ENCODE measurements around the gene TRIM3. TPM values are rescaled to one million over a fixed set of nuclear protein-coding genes. Genes with fewer than 3 reads are reported as not detected.

The TRIM3 gene
- total and polyA plus RNA-seq, 12 donors = 6.6 to 23.8 (median 10.4) TPM

DNA sequence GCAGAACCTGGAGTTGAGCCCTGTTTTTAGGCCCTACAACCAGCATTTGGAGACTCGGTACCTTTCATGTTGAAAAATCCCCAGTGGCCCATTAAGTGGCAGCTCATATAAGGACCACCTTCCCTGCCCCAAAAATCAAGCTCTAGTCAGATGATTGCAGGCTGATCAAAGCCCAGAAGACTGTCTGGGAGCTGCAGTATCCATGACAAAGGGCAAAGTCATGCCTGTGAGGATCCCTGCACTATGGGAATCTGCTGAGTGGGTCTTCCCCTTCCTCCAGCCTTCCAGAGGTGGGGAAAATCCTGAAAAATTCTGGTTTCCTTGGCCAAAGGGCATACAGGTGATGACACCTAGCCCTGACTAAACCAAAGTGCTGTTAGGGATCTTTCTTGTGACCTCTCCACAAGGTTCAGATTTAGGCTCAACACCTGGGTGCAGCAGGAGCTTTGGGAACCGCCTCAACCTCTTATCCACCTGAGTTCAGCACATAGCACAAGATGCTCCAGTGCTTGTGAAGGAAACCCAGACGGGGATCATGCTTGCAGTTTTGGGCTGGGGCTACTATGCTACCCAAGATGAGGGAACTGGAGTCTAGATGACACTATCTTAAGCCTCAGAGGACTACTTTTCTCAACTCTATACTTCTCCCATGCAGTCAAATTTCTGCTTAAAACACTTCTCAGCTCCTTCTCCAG lies 1.2 kb upstream of the TRIM3 start:
- 71 to 74% (median 73%) methylated on average over 3 of the region's 3 CpGs for WGBS, 4 donors
- Histone ChIP-seq H3K36me3 (replicated peaks in 1 of 2) (peaks cover 0 to 26% of the 10 kb centered on the region in 2 donors), H3K9me3 (replicated peaks in 1 of 3) (no peaks in the 10 kb centered on the region), H3K4me1 (replicated peaks in 1 of 2) (peaks cover 10 to 18% of the 10 kb centered on the region in 2 donors), H3K27me3 (no peaks in the 10 kb centered on the region), H3K27ac (peak overlapping the region in 3 of 5 donors; percentile 95 to 97 (median 95)), H3K4me3 (no peak overlapping the region)
- TF ChIP-seq CTCF (IDR thresholded peaks at IDR 0.05) = no peak
- DNase-seq = no peak
- intact Hi-C loops (cut with DNase I) = no loop called here

- no peaks in the 10 kb centered on the region for H3K27me3 ChIP-seq
- intact Hi-C loops (cut with DNase I) = no loop called here
- peak overlapping the region in 2 of 4 donors; percentile 63 to 92 for H3K4me3 ChIP-seq
- no peaks in the 10 kb centered on the region for H3K9me3 ChIP-seq (replicated peaks in 1 of 3)
- H3K36me3 ChIP-seq (replicated peaks in 1 of 2) = peaks cover 0 to 26% of the 10 kb centered on the region in 2 donors
- H3K4me1 ChIP-seq (replicated peaks in 1 of 2) = peaks cover 5 to 14% of the 10 kb centered on the region in 2 donors
- DNase-seq = no peak
- TF ChIP-seq CTCF (IDR thresholded peaks at IDR 0.05) (no peak), POLR2A (IDR thresholded peaks at IDR 0.05) (no peak)
- WGBS, 4 donors = 24 to 37% (median 32%) methylated on average over 6 to 7 of the region's 7 CpGs
- H3K27ac ChIP-seq = peak overlapping the region; percentile 84 to 97 (median 95)
These were observed 662 bp upstream of the TRIM3 start for GRCh38 chr11:6474413-6474792.

DNA sequence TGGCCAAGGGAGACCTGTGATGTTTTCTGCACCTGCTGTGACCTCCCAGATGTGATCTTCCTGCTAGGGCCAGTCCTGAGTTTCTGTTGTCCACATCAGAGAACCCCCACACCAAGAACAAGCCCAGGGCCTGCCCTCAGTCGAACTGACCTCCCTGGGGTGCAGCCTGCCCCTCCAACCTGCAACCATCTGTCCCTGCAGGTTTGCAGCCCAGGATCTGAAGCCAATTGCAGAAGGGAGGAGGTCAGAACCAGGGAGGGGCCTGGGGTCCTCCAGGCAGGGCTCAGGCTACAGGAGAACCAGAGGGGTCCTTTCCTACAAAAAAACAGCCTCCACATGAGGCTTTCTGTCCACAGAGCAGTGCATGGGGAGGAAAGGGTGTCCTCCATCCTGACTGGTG lies 807 bp downstream of the TRIM3 start:
- Histone ChIP-seq H3K27me3 (no peaks in the 10 kb centered on the region), H3K9me3 (replicated peaks in 1 of 3) (no peaks in the 10 kb centered on the region), H3K27ac (peak overlapping the region in 1 of 5 donors; percentile 97), H3K4me3 (peak overlapping the region in 2 of 4 donors; percentile 75 to 92), H3K36me3 (replicated peaks in 1 of 2) (peaks cover 0 to 14% of the 10 kb centered on the region in 2 donors), H3K4me1 (replicated peaks in 1 of 2) (peaks cover 5 to 19% of the 10 kb centered on the region in 2 donors)
- intact Hi-C loops (cut with DNase I) = no loop called here
- 50 to 56% (median 54%) methylated on average over 1 of the region's 1 CpG; no CpG with 5 or more reads in 1 of the 4 donors for WGBS, 4 donors
- no peak for DNase-seq
- TF ChIP-seq CTCF (IDR thresholded peaks at IDR 0.05) (no peak), POLR2A (IDR thresholded peaks at IDR 0.05) (no peak)

DNA sequence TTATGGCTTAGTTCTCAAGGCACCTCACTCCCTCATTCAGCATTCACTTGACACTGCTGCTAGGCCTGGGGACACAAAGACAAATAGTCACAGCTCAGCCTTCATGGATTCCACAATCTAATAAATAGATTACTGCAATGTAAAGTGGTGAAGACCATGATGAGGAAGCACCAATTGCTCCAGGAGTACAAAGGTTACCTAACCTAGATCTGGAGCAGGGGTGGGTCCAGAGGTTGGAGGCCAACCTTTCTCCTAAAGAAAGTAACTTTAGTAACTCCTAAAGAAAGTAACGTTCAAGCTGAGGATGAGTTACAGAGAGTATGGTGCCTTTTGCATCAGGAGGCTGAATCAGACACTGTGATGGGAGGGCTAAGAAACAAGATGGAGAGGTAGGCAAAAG lies 4.1 kb downstream of the TRIM3 start:
- no peaks in the 10 kb centered on the region for H3K27me3 ChIP-seq
- TF ChIP-seq POLR2A (IDR thresholded peaks at IDR 0.05) (no peak), CTCF (IDR thresholded peaks at IDR 0.05) (no peak)
- no peaks in the 10 kb centered on the region for H3K36me3 ChIP-seq (replicated peaks in 1 of 2)
- peak overlapping the region in 2 of 5 donors; percentile 7 to 74 for H3K27ac ChIP-seq
- H3K4me1 ChIP-seq (replicated peaks in 1 of 2) = peaks cover 4 to 18% of the 10 kb centered on the region in 2 donors
- intact Hi-C loops (cut with DNase I) = no loop called here
- DNase-seq = no peak
- H3K4me3 ChIP-seq = no peak overlapping the region
- H3K9me3 ChIP-seq (replicated peaks in 1 of 3) = no peaks in the 10 kb centered on the region
- WGBS, 4 donors = 78 to 96% (median 91%) methylated on average over 1 of the region's 1 CpG

All from adrenal gland (tissue), 12 donors.